HG03571 (cell line): ENCODE results near the gene CHRM2.

ENCODE experiments used
- ATAC-seq: cut with Tn5 transposase; IDR thresholded peaks from one replicate; pipeline ENCODE4 v1.9.1; 2021; ENCODE audit not compliant: unreplicated experiment

Gene CHRM2

GRCh38 chr7:136956232-136956631, 87.8 kb downstream of the CHRM2 start:
- no peak for ATAC-seq

DNA sequence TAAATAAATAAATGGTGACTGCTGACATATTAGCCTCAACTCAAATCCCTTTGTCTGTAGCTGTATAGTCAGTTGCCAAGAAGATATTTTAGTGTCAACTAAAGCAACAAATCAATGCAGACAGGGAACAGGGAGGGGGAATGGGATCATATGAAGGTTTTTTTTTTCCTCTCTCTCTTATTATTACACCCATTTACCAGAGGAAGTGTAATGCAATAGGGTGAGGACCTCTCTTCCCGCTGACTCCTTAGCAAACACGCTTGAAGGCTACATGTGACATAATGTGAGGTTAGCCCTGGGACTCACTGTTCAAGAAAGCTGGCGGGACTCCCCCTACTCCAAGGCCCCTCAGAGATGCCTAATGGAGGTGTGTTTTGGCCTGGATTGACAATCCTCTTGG, 88.2 kb downstream of the CHRM2 start:
- no peak for ATAC-seq

GRCh38 chr7:136957391-136957790, 88.9 kb downstream of the CHRM2 start:
- ATAC-seq = no peak

DNA sequence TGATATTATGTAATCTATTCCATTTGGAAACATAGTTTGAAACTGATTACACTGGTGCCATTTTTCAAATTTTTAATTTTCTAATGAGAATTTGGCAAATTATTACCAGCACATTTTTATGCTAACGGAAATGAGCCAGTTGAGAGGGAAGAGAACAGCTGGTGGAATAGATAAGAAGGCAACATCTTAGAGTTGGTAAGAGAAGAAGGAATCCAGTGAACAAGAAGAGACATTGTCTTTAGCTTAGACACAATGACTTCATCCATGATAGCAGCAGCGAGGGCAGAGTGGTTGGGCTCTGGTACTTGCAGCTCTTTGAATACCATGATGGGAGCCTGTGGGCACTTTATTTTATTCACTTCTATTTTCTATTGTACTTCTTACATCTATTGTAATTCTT, 89.6 kb downstream of the CHRM2 start:
- no peak for ATAC-seq

- no peak for ATAC-seq
These were observed 95.9 kb downstream of the CHRM2 start for GRCh38 chr7:136964347-136964746.

DNA sequence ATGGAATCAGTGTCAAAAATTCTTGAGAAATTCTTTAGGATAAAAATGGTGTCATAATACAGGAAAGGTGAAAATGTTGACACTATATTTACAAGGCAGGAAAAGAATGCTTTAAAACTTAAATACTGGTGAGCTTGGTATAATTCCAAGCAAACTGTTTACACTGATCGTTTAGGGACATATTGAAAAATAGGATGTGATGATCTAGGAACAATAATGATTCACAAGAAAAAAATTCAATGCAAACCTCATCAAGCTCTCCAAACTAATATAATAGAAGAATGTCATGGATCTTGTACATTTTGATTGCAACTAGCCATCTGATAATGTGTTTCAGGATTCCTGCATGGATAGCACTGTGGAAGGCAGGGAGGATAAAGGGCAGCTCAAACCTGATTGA, 98.4 kb downstream of the CHRM2 start:
- ATAC-seq = no peak

DNA sequence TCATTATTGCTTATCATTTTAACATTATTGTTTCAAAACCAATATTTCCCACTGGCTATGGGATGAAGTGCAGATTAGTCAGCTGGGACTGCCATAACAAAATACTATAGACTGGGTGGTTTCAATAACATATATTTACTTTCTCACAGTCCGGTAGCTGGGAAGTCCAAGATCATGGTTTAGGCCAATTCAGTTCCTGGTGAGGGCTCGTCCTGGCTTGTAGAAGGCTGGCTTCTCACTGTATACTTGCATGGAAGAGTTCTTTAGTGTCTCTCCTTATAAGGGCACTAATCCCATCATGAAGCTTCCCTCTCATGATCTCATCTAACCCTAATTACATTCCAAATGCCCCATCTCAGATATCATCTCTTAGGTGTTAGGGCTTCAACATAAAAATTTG, 101.3 kb downstream of the CHRM2 start:
- ATAC-seq = no peak

GRCh38 chr7:136971776-136972175, 103.3 kb downstream of the CHRM2 start:
- ATAC-seq = no peak

GRCh38 chr7:136976504-136977251, 108.2 kb downstream of the CHRM2 start:
- no peak for ATAC-seq

- ATAC-seq = no peak
These were observed 124.9 kb downstream of the CHRM2 start for GRCh38 chr7:136993377-136993776.

GRCh38 chr7:136997735-136998134, 129.3 kb downstream of the CHRM2 start:
- no peak for ATAC-seq

DNA sequence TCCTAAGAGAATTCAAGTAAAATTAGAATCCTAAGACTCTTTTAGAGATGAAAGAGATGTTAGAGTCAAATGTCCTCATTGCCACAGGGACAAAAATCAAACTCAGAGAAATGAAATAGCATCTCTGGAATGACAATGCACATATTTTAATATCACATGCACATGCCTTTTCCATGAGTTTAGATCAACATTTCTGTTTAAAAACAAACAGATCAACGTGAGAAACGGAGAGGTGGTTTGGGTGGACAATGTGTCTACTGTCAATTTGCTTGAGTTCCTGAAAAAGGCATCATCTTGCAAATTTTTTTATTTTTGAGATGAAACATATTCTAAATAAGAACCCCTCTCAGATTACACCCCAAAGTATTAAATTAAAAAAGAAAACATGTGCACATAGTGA, 130.0 kb downstream of the CHRM2 start:
- ATAC-seq = no peak

DNA sequence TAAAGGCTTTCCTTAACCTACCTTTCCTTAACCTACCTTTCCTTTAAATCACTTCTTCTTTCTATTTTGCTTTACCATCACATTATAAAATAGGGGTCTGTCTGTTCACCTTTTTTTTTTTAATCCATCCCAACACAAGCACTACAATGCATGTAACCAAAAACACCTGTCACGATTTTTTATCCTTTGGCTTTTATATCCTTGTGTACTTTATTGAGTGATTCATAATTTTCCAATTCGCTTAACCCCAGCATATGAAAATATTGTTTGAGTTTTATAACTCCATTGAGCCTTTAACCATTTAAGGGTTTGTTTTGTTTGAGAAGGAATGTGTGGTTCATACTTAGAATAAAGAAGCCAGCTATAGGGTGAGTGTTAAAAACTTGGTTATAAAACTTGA, 132.2 kb downstream of the CHRM2 start:
- no peak for ATAC-seq

DNA sequence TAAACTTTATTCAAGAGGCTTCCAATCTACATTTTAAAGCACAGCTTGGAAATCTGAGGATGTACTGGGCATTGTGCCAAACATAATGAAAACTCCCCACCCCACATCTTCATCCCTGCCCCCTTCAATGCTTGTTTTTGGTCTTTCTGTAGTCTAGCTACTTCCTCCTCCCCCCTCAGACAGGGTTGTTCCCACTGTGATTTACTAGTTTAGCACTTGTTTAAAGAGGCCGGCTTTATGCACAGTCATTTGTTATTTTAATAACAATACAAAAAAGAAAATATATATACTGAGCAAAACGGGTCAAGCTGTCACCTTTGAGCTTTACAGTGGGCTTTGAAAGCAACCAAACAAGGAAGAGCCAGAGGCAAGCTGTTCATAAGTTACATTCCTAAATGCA, 132.6 kb downstream of the CHRM2 start:
- ATAC-seq = no peak

DNA sequence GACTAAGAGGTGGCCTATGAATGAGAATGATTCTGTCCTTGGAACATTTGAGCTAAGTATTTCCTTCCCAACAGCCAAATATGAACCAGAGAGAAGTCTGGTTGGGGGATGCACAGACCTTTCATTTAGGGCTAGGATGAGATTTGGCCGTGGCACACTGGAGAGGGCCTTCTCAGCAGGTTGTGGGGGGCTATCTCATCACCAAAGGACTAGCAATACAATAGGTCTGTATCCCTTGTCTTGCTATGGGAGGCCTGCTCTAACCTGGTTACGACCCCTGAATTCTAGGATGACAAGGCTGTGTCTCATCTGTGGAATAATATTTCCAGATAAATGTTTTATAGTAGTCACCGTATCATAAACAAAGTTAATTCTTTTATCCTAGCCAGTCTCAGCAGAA, 133.0 kb downstream of the CHRM2 start:
- no peak for ATAC-seq

GRCh38 chr7:137003086-137003485, 134.6 kb downstream of the CHRM2 start:
- no peak for ATAC-seq

DNA sequence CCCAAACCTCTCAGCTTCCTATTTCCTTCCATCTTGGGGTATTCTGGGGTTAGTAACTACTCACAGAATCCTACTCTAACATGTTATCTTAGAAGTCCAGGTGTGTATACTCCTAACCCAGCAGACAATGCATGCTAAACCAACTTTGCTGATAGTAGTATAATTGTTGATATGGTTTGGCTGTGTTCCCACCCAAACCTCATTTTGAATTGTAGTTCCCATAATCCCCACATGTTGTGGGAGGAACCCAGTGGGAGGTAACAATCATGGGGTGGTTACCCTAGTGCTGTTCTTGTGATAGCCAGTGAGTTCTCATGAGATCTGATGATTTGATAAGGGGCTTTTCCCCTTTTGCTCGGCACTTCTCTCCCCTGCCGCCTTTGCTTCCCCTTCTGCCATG, 135.1 kb downstream of the CHRM2 start:
- ATAC-seq = no peak

DNA sequence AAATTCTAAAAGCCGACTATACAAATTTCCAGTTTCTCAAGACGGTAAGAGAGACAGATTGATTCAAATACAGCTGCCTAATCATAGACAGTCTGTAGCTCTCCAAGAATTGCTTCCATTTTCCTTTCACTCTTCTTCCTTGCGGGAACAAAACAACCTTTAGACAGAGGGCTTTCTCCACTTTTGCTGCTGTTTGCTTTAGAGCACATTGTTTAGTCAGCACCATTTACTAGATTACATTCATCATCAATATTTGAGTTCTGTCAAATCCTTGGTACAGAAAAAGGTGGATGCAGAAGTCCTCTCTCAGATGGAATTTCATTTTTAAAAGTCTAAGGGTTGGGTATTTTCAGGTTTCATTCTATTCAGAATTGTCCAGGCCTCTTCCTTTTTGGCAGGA, 137.4 kb downstream of the CHRM2 start:
- no peak for ATAC-seq

- ATAC-seq = no peak
These were observed 137.8 kb downstream of the CHRM2 start for GRCh38 chr7:137006293-137006692.

GRCh38 chr7:137007001-137007694, 138.7 kb downstream of the CHRM2 start:
- no peak for ATAC-seq

DNA sequence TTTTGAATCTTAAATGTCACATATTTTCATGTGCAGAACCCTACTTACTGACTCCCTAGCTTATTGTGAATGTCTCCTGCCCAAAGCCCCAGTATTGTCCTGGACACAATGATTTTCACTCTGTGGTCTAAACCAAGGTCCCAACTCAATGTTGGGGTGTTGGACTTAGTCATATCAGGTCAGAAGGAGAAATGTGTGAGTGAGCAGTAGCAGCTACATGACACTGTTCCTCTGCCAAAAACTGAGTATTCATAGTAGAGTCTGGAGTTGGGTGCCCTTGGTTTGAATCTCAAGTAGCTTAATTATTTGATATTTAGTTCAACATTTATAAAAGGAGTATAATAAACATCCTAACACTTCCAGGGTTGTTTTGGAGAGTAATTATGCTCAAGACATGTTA, 141.0 kb downstream of the CHRM2 start:
- ATAC-seq = no peak

DNA sequence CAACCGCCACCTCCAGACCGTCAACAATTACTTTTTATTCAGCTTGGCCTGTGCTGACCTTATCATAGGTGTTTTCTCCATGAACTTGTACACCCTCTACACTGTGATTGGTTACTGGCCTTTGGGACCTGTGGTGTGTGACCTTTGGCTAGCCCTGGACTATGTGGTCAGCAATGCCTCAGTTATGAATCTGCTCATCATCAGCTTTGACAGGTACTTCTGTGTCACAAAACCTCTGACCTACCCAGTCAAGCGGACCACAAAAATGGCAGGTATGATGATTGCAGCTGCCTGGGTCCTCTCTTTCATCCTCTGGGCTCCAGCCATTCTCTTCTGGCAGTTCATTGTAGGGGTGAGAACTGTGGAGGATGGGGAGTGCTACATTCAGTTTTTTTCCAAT, 146.6 kb downstream of the CHRM2 start:
- no peak for ATAC-seq

GRCh38 chr7:137017221-137017620, 148.8 kb downstream of the CHRM2 start:
- no peak for ATAC-seq
